IMR-90 (cell line): ENCODE data around the gene ANKS3.
"Not testable (repeated sequence)": the region's sequence is repeated elsewhere in the genome, so short reads cannot be mapped to it uniquely, and the experiment has no call there.

Experiments used
- BHLHE40 ChIP-seq: fragments of 150-350 bp; IDR thresholded peaks from 2 replicates; pipeline ENCODE4 v1.6.1; 2016; ENCODE audit warnings: mild to moderate bottlenecking, low read depth, low read length
- CEBPB ChIP-seq: IDR thresholded peaks from 2 replicates; pipeline ENCODE4 v1.6.1; 2012; ENCODE audit warnings: low read depth, low read length, improper control_type of control experiment
- CTCF ChIP-seq: conservative IDR thresholded peaks from 2 replicates; pipeline ENCODE4 v1.5.1; 2012; ENCODE audit warnings: mild to moderate bottlenecking, low read depth, low read length, improper control_type of control experiment
- MAFK ChIP-seq: IDR thresholded peaks from 2 replicates; pipeline ENCODE4 v1.6.1; 2012; ENCODE audit warnings: low read depth, low read length, improper control_type of control experiment
- MXI1 ChIP-seq: IDR thresholded peaks from 2 replicates; pipeline ENCODE4 v1.6.1; 2012; ENCODE audit warnings: low read depth, mild to moderate bottlenecking, low read length, moderate library complexity, borderline replicate concordance
- POLR2A ChIP-seq: IDR thresholded peaks from 2 replicates; pipeline ENCODE4 v1.6.1; 2012; ENCODE audit warnings: mild to moderate bottlenecking, low read depth, low read length
- RAD21 ChIP-seq: IDR thresholded peaks from 2 replicates; pipeline ENCODE4 v1.6.1; 2012; ENCODE audit warnings: low read length, improper control_type of control experiment
- RCOR1 ChIP-seq: IDR thresholded peaks from 2 replicates; pipeline ENCODE4 v1.6.1; 2012; ENCODE audit warnings: mild to moderate bottlenecking, low read length, improper control_type of control experiment; ENCODE audit not compliant: insufficient replicate concordance
- RFX5 ChIP-seq: IDR thresholded peaks from 2 replicates; pipeline ENCODE4 v1.8.0; 2012; ENCODE audit warnings: low read depth, mild to moderate bottlenecking, low read length, moderate library complexity
- SMC3 ChIP-seq: fragments of 150-350 bp; IDR thresholded peaks from 2 replicates; pipeline ENCODE4 v1.6.1; 2016; ENCODE audit warnings: low read depth, mild to moderate bottlenecking, antibody characterized with exemption, low read length, moderate library complexity
- USF2 ChIP-seq: fragments of 150-350 bp; IDR thresholded peaks from 2 replicates; pipeline ENCODE4 v1.6.1; 2017; ENCODE audit warnings: mild to moderate bottlenecking, antibody characterized with exemption, low read length, low read depth

- not testable (repeated sequence) for TF ChIP-seq POLR2A, CEBPB, MXI1, RFX5, RCOR1, MAFK
- TF ChIP-seq CTCF (peak; percentile 67), RAD21 (0 out of 2 replicates have a peak, but pooled peaks have one; percentile 25), USF2 (peak; percentile 80), SMC3 (0 out of 2 replicates have a peak, but pooled peaks have one; percentile 13), BHLHE40 (peak; percentile 96)
These were observed 83.5 kb downstream of the ANKS3 start for GRCh38 chr16:4650443-4651074.
